ENCODE measurements around the gene GP2.

DNA sequence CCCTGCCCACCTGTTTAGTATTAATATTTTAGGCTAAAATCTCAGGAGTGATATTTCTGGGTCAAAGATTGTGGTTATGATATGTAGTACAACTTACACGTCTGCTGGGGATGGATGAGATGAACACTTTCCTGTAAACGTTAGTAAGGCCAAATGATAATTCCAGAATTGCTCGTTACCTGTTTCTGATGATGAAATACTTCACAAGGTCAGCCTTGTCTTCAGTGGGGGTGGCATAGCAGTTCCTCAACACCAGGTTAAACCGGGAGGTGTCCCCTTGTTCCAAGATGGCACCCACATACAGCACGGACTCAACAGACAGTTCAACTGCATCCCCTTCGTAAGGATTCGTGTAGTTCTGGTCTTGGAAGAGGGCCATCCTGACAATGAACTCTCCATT is 9.3 kb downstream of the GP2 start:
- TF ChIP-seq, protein P1, sequence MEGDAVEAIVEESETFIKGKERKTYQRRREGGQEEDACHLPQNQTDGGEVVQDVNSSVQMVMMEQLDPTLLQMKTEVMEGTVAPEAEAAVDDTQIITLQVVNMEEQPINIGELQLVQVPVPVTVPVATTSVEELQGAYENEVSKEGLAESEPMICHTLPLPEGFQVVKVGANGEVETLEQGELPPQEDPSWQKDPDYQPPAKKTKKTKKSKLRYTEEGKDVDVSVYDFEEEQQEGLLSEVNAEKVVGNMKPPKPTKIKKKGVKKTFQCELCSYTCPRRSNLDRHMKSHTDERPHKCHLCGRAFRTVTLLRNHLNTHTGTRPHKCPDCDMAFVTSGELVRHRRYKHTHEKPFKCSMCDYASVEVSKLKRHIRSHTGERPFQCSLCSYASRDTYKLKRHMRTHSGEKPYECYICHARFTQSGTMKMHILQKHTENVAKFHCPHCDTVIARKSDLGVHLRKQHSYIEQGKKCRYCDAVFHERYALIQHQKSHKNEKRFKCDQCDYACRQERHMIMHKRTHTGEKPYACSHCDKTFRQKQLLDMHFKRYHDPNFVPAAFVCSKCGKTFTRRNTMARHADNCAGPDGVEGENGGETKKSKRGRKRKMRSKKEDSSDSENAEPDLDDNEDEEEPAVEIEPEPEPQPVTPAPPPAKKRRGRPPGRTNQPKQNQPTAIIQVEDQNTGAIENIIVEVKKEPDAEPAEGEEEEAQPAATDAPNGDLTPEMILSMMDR (IDR thresholded peaks at IDR 0.05): no peak
- TF ChIP-seq ZFX (IDR thresholded peaks at IDR 0.05; ENCODE audit: borderline replicate concordance): no peak

Data from 22Rv1 (cell line).